GM19351 (cell line): Measurements from ENCODE around the gene FERMT3.
"Not testable (repeated sequence)": the region's sequence is repeated elsewhere in the genome, so short reads cannot be mapped to it uniquely, and the experiment has no call there.

ENCODE experiments used
- ATAC-seq: cut with Tn5 transposase; IDR thresholded peaks from one replicate; pipeline ENCODE4 v1.9.1; 2021; ENCODE audit warnings: mild to moderate bottlenecking, moderate library complexity; ENCODE audit not compliant: unreplicated experiment

Gene FERMT3

GRCh38 chr11:64233913-64234586 is 27.5 kb downstream of the FERMT3 start, which contains the start of gene VEGFB:
TSS of gene VEGFB (plus strand) at chr11:64234584. CDS start at chr11:64234834, 250 bp downstream.
- ATAC-seq, result peak; percentile 43

DNA sequence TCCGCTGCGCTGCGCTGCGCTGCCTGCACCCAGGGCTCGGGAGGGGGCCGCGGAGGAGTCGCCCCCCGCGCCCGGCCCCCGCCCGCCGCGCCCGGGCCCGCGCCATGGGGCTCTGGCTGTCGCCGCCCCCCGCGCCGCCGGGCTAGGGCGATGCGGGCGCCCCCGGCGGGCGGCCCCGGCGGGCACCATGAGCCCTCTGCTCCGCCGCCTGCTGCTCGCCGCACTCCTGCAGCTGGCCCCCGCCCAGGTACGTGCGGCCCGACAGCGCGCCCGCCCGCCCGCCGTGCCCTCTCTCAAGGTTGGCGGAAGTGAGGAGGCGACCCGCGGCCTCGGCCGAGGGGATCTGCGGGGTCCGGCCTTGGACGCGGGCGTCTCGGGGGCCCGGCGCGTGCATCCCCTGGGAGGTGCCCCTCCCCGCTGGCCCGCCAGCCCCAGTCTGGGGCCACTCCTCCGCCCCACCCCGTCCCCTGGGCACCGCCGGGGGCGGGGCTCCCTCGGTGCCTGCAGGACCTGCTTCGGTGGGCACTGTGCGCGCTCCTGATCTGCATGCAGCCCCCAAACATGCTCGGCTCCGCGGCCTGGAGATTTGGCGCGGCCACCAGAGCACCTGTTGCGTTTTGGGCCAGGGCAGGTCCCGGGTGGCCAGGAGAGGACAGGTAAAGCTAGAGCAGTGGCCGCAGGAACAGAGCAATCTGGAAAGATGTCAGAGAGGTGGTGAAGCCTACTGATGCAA is 28.3 kb downstream of the FERMT3 start:
- peak; percentile 30 for ATAC-seq

GRCh38 chr11:64235437-64236161 is 29.1 kb downstream of the FERMT3 start:
- ATAC-seq, result no peak

DNA sequence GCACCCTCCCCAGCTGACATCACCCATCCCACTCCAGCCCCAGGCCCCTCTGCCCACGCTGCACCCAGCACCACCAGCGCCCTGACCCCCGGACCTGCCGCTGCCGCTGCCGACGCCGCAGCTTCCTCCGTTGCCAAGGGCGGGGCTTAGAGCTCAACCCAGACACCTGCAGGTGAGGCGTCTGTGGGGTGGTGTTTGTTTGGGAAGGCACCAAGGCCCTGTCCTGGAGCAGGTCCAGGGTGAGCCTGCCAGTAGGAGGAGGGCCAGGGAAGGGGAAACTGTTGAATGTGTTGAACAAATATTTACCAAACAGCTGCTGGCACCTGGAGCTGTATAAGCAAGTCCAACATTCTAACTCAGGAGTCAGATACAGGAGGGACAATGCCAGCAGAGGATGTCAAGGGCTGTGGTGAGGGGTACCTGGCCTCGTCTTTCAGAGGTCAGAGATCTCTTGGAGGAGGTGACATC is 31.0 kb downstream of the FERMT3 start:
- ATAC-seq, result no peak

DNA sequence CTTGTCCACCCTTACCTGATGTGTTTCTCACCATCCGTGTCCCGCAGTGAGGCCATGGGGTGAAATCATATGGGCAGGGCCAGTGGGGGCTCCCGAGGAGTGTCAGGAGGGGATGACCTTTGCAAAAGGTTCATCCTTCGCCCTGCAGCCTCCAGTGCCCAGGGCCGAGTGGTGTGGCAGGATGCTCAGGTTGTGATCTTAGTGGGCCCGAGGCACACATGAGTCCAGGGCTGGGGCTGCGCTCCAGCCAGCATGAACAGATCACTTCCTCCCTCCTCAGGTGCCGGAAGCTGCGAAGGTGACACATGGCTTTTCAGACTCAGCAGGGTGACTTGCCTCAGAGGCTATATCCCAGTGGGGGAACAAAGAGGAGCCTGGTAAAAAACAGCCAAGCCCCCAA is 31.6 kb downstream of the FERMT3 start:
- no peak for ATAC-seq

GRCh38 chr11:64238999-64239398 is 32.5 kb downstream of the FERMT3 start:
- ATAC-seq, result no peak

- no peak for ATAC-seq
These were observed 33.3 kb downstream of the FERMT3 start for GRCh38 chr11:64239662-64240434.

- peak; percentile 41 for ATAC-seq
These were observed 34.1 kb downstream of the FERMT3 start, which contains the start of gene FKBP2 for GRCh38 chr11:64240435-64241240. TSS of gene FKBP2 (plus strand) at chr11:64241095. CDS start at chr11:64242388, 1,293 bp downstream.

GRCh38 chr11:64241241-64241490 is 34.6 kb downstream of the FERMT3 start:
- ATAC-seq, result peak; percentile 63

GRCh38 chr11:64241491-64242374 is 35.2 kb downstream of the FERMT3 start:
- ATAC-seq, result peak; percentile 7

DNA sequence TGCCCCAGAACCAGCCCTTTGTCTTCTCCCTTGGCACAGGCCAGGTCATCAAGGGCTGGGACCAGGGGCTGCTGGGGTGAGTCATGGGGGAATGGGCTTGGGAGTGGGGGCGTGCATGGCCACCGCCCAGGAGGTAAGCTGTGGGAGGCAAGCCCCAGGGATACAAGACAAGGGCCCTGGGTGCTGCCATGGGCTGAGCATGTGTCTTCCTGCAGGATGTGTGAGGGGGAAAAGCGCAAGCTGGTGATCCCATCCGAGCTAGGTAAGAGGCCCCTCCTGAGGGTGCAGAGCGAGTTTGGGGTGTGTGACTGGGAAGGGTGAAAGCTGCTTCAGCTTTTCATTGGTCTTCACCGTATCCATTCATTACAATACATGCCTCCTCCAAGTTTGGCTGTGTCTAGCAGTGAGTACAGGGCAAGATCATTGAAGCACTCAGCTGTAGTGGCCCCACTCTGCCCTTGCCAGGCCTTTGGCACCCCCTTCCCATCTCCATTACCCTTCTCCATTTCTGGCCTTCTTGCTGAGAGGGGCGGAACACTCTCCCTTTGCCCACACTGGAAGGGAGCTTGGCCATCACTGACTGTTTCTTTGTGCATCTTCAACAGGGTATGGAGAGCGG is 36.8 kb downstream of the FERMT3 start:
- ATAC-seq, result no peak

- ATAC-seq, result no peak
These were observed 37.6 kb downstream of the FERMT3 start for GRCh38 chr11:64244107-64244506.

DNA sequence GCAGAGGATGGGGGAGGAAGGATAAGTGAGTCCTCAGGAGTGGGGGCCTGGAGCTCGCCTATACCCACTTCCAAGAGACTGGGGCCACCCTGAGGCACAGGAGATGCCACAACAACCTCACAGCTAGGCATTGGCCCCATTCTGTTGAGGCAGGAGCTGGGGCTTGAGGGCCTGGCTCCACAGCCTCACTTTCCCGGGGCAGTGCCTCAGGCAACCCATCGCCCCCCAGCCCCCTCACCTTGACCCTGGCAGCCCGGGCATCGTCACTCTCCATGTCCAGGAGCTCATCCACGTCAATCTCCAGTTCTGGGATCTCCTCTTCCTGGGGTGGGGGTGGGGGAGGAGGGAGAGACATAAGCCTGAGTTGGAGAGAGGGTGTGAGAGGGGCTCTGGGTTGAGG is 38.4 kb downstream of the FERMT3 start:
- ATAC-seq, result no peak

GRCh38 chr11:64245401-64245796 is 38.9 kb downstream of the FERMT3 start:
- ATAC-seq, result no peak

DNA sequence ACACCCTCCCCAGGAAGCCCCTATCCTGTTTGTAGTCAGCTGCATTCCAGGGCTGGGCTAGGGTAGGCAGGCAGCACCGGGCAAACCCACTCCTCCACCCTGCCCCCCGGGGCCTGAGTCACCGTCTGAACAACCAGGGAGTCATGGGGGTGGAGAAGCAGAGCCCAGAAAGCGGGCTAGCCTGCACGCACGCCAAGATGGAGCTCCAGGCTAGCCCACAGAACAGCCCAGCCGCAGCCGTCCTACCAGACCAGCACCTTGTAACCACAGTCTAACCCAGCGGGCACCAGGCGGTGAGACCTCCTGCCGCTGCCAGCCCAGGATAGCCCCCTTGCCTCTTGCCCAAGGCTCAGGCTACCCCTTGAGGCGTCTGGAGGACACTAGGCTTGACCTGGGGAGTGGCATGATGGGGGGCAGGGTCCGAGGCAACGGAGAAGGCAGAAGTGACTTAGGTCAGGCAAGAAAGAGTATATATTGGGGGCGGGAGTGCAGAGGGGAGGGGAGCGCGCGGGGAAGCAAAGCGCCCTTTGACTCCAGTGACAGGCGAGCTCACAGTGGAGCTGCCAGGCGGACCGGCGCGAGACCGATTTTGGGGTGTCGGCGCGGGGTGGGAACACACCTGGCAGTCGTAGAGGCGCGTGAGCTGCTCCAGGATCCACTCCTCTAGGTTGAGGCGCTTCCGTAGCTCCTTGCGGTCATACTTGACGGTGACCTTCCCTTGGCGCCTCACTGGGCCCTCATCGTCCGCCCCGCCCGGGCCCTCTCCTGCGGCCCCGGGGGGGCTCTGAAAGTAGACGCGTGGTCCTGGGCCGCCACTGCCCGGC is 39.5 kb downstream of the FERMT3 start:
- ATAC-seq, result no peak

DNA sequence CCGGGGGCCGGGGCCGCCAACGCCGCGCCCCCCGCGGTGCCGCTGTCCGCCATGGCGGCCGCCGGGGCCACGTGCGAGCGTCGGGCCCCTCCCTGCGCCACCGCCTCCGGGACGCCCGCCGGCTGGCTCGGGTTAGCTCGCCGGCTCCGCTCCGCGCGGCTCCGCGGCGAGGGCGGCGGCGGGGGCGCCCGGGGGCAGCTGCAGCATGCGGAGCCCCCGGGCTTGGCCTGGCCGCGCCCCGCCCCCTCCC is 40.0 kb downstream of the FERMT3 start:
- not testable (repeated sequence) for ATAC-seq

- ATAC-seq, result peak; percentile 35
These were observed 40.6 kb downstream of the FERMT3 start, which contains the start of gene PPP1R14B for GRCh38 chr11:64246871-64247728. TSS of gene PPP1R14B (minus strand) at chr11:64246943. CDS start at chr11:64246673, 270 bp downstream.
